Vagina (tissue), 2 donors: Measurements from ENCODE around the gene BAHCC1. TPM values are rescaled to one million over a fixed set of nuclear protein-coding genes. Genes with fewer than 3 reads are reported as not detected.

ENCODE experiments used
- DNase-seq, 2 donors: peaks; one replicate each; pipeline ENCODE4 v3.0.0-alpha.2; 2017; ENCODE audit errors: extremely low spot score in 2 of 2
- H3K27ac ChIP-seq: fragments of 200-600 bp; sonication (generic); one replicate; pipeline ENCODE4 v1.5.1; 2019
- H3K27me3 ChIP-seq: fragments of 200-600 bp; sonication (generic); one replicate; pipeline ENCODE4 v1.5.1; 2019
- H3K36me3 ChIP-seq, 2 donors: fragments of 200-600 bp; sonication (generic); one replicate each; pipeline ENCODE4 v1.5.1; 2017 to 2019
- H3K4me1 ChIP-seq: fragments of 200-600 bp; sonication (generic); one replicate; pipeline ENCODE4 v1.5.1; 2019
- H3K4me3 ChIP-seq, 2 donors: fragments of 200-600 bp; sonication (generic); 1 replicate in 1 of 2; 2 replicates in 1 of 2; pipeline ENCODE4 v1.5.1; 2016 to 2019
- H3K9me3 ChIP-seq: fragments of 200-600 bp; sonication (generic); one replicate; pipeline ENCODE4 v1.5.1; 2019
- CTCF ChIP-seq, 3 experiments: fragments of 450-650 bp in 2 of 3; fragments of 200-600 bp in 1 of 3; sonication (generic) in 1 of 3; IDR thresholded peaks; one replicate each; pipeline ENCODE4 v1.5.1; 2017 to 2019; ENCODE audit warnings: antibody characterized with exemption in 3 of 3, mild to moderate bottlenecking in 2 of 3, moderate library complexity in 2 of 3
- POLR2A ChIP-seq, 2 donors: fragments of 450-650 bp; IDR thresholded peaks; one replicate each; pipeline ENCODE4 v1.6.1; 2017; ENCODE audit warnings: antibody characterized with exemption in 2 of 2, mild to moderate bottlenecking in 2 of 2, moderate library complexity in 2 of 2
- POLR2AphosphoS5 ChIP-seq, 2 donors: sonication (generic); formaldehyde crosslinking; IDR thresholded peaks; one replicate each; pipeline ENCODE4 v1.9.0; 2017; ENCODE audit warnings: antibody characterized with exemption in 2 of 2, mild to moderate bottlenecking in 2 of 2, low read depth in 1 of 2; ENCODE audit not compliant: insufficient read depth in 1 of 2
- intact Hi-C: fragments of 100-400 bp; cut with DNase I; formaldehyde crosslinking; loops from one replicate; pipeline ENCODE4 v1.15.1; 2023
- total RNA-seq: library from RNA; depleted of rRNA; stranded (reverse); fragments of >200 nt; gene quantifications from one replicate; pipeline ENCODE4 v1.2.3, GENCODE V29; 2016

BAHCC1 gene
- total RNA-seq = 9.1 TPM

- peaks cover 44% of the 10 kb centered on the region for H3K4me1 ChIP-seq
- H3K27ac ChIP-seq = peak within 1 kb of the TSS; percentile 95
- H3K4me3 ChIP-seq = peak within 1 kb of the TSS; percentile 78
- no peaks in the 10 kb centered on the region for H3K36me3 ChIP-seq
- intact Hi-C loops = no loop called here
- no peaks in the 10 kb centered on the region for H3K9me3 ChIP-seq
- TF ChIP-seq CTCF (IDR thresholded peaks at IDR 0.05) = peak in 1 of 3 experiments; percentile 5
- peak in 1 of 2 donors; percentile 97 for TF ChIP-seq POLR2A (IDR thresholded peaks at IDR 0.05)
- TF ChIP-seq POLR2AphosphoS5 (IDR thresholded peaks at IDR 0.05; ENCODE audit: insufficient read depth in 1 of 2, low read depth in 1 of 2) = peak; percentile 100
- H3K27me3 ChIP-seq = no peaks in the 10 kb centered on the region
- peak; percentile 99 to 100 for DNase-seq
Observed at GRCh38 chr17:81394921-81395599, at the start of gene BAHCC1. TSS of gene BAHCC1 (plus strand) at chr17:81395457. CDS start at chr17:81399740, 4,283 bp downstream.

- peak in 1 of 2 donors; percentile 89 for TF ChIP-seq POLR2AphosphoS5 (IDR thresholded peaks at IDR 0.05; ENCODE audit: insufficient read depth in 1 of 2, low read depth in 1 of 2)
- peak in 1 of 2 donors; percentile 74 for TF ChIP-seq POLR2A (IDR thresholded peaks at IDR 0.05)
- no peak for TF ChIP-seq CTCF (IDR thresholded peaks at IDR 0.05)
- Histone ChIP-seq H3K27me3 (no peaks in the 10 kb centered on the region), H3K4me3 (peak overlapping the region; percentile 74 to 78), H3K9me3 (no peaks in the 10 kb centered on the region), H3K27ac (peak overlapping the region; percentile 75), H3K36me3 (no peaks in the 10 kb centered on the region), H3K4me1 (peaks cover 48% of the 10 kb centered on the region)
- intact Hi-C loops = loop anchor here (2.0 kb wide), 1 partner anchor 135 kb away; no protein-coding TSS in a partner anchor
- DNase-seq = peak in 1 of 2 donors; percentile 98
Observed at GRCh38 chr17:81346090-81346907, 49.0 kb upstream of the BAHCC1 start.

- intact Hi-C loops = loop anchor here (2.0 kb wide), 1 partner anchor 134 kb away; no protein-coding TSS in a partner anchor
- DNase-seq = no peak
- peak overlapping the region; percentile 74 to 78 for H3K4me3 ChIP-seq
- no peaks in the 10 kb centered on the region for H3K27me3 ChIP-seq
- H3K4me1 ChIP-seq = peaks cover 42% of the 10 kb centered on the region
- H3K27ac ChIP-seq = peak overlapping the region; percentile 75
- no peaks in the 10 kb centered on the region for H3K9me3 ChIP-seq
- H3K36me3 ChIP-seq = no peaks in the 10 kb centered on the region
- TF ChIP-seq CTCF (IDR thresholded peaks at IDR 0.05) = no peak
- no peak for TF ChIP-seq POLR2AphosphoS5 (IDR thresholded peaks at IDR 0.05; ENCODE audit: insufficient read depth in 1 of 2, low read depth in 1 of 2)
- no peak for TF ChIP-seq POLR2A (IDR thresholded peaks at IDR 0.05)
Observed at GRCh38 chr17:81346908-81347349, 48.3 kb upstream of the BAHCC1 start.

GRCh38 chr17:81347437-81347836 is 47.8 kb upstream of the BAHCC1 start:
- no peaks in the 10 kb centered on the region for H3K36me3 ChIP-seq
- H3K9me3 ChIP-seq = no peaks in the 10 kb centered on the region
- TF ChIP-seq POLR2AphosphoS5 (IDR thresholded peaks at IDR 0.05; ENCODE audit: insufficient read depth in 1 of 2, low read depth in 1 of 2) = no peak
- TF ChIP-seq POLR2A (IDR thresholded peaks at IDR 0.05) = no peak
- TF ChIP-seq CTCF (IDR thresholded peaks at IDR 0.05) = no peak
- H3K27ac ChIP-seq = no peak overlapping the region
- intact Hi-C loops = loop anchor here (2.0 kb wide), 1 partner anchor 133 kb away; no protein-coding TSS in a partner anchor
- no peak for DNase-seq
- H3K4me3 ChIP-seq = no peak overlapping the region
- no peaks in the 10 kb centered on the region for H3K27me3 ChIP-seq
- H3K4me1 ChIP-seq = peaks cover 37% of the 10 kb centered on the region
